Measurements from ENCODE around the gene HCRTR2. TPM values are rescaled to one million over a fixed set of nuclear protein-coding genes. Genes with fewer than 3 reads are reported as not detected.
"Not testable (repeated sequence)": the region's sequence is repeated elsewhere in the genome, so short reads cannot be mapped to it uniquely, and the experiment has no call there.

HCRTR2 gene
- total RNA-seq (2014; rRNA removed; shearing (Covaris generic)): not detected in 2 replicates
- not detected in 2 replicates for polyA plus RNA-seq (2014; cell fraction: nucleus; rRNA removed)

GRCh38 chr6:55174211-55175026 lies at the start of gene HCRTR2:
TSS of gene HCRTR2 (plus strand) at chr6:55174515. CDS start at chr6:55174588, 73 bp downstream.
- DNase-seq (ENCODE audit: extremely low read depth, low read depth): no peak

- DNase-seq (ENCODE audit: extremely low read depth, low read depth): no peak
Measured at GRCh38 chr6:55130806-55131324, 43.5 kb upstream of the HCRTR2 start.

GRCh38 chr6:55131616-55132015 lies 42.7 kb upstream of the HCRTR2 start:
- DNase-seq (ENCODE audit: extremely low read depth, low read depth): no peak

DNA sequence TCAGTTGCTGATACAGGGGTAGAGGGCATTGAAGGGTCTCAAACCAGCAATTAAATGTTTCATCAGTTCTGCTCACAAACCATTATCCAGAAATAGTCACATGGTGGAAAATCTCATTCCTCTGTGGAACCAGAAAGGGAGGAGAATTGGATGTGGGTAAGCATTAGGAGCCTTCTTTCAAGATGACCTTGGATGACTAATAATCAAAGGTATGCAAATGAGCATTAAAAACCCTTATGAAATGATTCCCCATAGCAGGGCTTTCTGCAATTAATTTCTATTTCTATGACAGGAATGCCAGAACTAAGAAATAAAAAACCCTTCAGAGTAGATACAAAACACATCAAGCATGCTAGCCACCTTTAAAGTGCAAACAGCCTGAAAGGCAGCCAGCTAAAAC lies 37.4 kb upstream of the HCRTR2 start:
- DNase-seq (ENCODE audit: extremely low read depth, low read depth): no peak

- no peak for DNase-seq (ENCODE audit: extremely low read depth, low read depth)
Measured at GRCh38 chr6:55137929-55138693, 36.2 kb upstream of the HCRTR2 start.

DNA sequence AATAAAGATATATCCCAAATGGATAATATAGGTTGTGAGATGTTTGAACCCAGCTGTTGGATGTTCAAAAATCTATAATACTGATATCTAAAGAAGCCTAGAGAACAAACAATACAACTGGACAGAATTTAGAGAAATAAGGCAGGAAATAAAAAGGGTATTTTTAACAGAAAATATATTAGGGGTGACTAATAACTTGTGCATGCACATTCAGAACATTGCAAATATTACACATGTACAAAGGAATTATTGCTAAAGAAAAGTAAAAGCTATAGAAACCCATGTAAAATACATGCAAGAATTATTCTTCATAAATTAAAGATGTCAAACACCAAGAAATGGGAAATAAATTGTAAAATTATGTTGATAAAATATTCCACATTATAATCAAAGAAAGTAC lies 32.7 kb upstream of the HCRTR2 start:
- no peak for DNase-seq (ENCODE audit: extremely low read depth, low read depth)

GRCh38 chr6:55142610-55143009 lies 31.7 kb upstream of the HCRTR2 start:
- DNase-seq (ENCODE audit: extremely low read depth, low read depth): no peak

GRCh38 chr6:55153284-55153683 lies 21.0 kb upstream of the HCRTR2 start:
- no peak for DNase-seq (ENCODE audit: extremely low read depth, low read depth)

DNA sequence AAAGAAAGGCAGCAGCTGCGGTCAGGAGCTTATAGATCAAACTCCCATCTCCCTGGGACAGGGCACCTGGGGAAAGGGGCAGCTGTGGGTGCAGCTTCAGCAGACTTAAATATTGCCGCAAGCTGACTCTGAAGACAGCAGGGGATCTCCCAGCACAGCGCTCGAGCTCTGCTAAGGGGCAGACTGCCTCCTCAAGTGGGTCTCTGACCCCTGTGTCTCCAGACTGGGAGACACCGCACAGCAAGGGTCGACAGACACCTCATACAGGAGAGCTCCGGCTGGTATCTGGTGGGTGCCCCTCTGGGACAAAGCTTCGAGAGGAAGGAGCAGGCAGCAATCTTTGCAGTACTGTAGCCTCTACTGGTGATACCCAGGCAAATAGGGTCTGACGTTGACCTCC lies 15.5 kb upstream of the HCRTR2 start:
- DNase-seq (ENCODE audit: extremely low read depth, low read depth): not testable (repeated sequence)

GRCh38 chr6:55167860-55168259 lies 6.5 kb upstream of the HCRTR2 start:
- no peak for DNase-seq (ENCODE audit: extremely low read depth, low read depth)

GRCh38 chr6:55175078-55176049 lies 1.0 kb downstream of the HCRTR2 start:
- no peak for DNase-seq (ENCODE audit: extremely low read depth, low read depth)

- no peak for DNase-seq (ENCODE audit: extremely low read depth, low read depth)
Measured at GRCh38 chr6:55176958-55177357, 2.6 kb downstream of the HCRTR2 start.

DNA sequence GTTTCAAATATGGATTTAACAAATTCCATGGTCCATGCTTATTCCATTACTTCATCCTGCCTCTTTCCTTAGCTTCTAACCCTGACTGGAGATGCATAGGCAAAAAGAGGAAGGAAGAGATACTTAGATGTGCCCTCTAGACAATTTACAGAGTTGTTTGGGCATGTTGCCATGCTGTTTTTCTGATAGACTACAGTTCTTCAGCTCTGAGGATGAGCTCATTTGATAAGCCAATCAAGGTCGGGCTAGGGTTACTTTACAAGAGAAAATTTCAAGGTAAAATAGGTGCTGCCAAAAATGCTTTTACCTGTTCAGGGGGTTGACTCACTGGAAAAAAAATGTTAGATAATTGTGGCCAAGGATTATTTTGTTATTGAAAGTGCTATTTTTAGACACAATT lies 5.9 kb downstream of the HCRTR2 start:
- no peak for DNase-seq (ENCODE audit: extremely low read depth, low read depth)

DNA sequence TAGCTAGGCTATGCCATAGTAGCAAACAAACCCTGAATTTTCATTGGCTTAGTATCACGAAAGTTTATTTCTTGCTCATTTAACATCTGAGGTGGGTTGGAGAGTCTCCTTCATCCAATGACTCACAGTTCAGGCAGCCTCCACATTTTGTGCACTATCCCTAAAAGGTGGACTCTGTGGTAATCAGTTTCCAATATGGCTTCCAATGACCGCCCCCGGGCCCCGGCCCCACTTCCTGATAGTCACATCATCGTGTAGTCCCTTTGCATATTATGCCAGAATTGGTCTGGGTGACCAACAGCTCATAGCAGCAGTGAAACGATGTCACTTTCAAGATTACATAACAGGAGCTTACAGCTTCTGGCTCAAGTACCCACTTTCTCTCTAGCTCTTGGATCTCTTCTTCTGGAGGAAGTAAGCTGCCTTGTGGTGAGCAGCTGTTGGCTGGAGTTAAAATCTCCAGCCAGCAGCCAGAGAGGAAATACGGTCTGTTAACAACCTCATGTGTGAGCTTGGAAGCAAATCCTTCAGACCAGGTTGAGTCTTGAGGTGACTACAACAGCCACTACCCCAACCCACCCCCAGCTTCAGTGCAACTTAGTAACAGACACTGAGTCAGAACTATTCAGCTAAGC lies 7.8 kb downstream of the HCRTR2 start:
- no peak for DNase-seq (ENCODE audit: extremely low read depth, low read depth)

GRCh38 chr6:55184782-55185530 lies 10.6 kb downstream of the HCRTR2 start:
- no peak for DNase-seq (ENCODE audit: extremely low read depth, low read depth)

DNA sequence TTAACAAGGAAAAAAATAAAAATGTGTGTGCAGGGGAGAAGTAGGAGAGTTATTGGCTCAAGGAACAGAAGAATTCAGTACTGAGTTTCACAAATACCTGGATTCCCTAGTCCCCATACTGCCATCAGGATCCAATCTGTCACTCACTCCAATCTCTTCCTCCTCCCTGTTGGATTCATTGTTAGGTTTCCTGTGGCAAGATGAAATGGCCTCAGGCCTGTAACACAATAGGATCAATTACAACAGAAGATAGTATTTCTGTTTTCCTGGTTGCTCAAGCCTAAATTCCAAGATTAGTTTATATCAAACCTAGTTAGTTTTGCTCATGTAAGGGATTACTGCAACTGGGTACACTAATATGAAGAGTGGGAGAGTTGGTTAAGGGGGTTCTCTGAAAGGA lies 24.4 kb downstream of the HCRTR2 start:
- no peak for DNase-seq (ENCODE audit: extremely low read depth, low read depth)

- DNase-seq (ENCODE audit: extremely low read depth, low read depth): no peak
Measured at GRCh38 chr6:55199239-55199638, 24.9 kb downstream of the HCRTR2 start.

DNA sequence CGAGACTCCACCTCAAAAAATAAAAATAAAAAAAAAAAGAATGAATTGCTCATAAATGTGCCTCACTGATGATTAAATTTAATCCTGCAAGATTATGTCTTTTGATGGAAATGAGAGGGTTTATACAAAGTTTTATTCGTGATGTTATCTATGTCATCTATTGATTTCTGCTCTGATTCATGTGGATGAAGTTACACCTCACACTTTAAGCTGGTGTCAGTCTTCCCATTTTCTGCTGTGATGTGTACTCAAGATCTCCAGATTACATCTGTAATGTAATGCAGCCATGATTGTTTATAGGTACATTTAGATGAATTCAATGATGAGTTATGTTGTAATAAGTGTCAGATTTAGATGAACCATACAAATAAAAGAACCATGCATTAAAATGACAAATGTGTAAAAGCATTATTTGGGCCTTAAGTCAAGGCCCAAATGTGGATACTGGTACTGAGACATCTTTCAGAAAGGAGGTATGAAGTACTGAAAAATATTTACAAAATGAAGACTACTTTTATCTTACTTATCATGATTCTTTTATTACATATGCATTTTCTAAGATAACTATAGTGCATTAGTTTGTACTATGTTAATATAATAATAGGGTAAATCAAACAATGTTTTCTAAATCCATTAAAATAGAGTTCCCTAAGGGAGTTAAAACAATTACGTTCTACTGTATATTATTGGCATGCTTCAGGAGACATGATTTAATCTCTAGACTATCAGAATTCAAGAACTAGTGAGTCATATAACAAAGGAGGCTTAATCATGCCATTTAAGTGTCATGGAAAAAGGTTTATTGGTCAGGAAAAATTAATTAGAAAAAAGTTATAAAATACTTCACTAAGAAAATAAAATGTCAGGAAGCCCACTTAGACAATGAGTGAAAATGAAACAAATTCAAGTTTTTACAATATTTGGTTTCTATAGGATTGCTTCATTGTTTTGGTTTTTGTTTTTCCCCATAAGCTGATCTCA lies 34.5 kb downstream of the HCRTR2 start:
- DNase-seq (ENCODE audit: extremely low read depth, low read depth): no peak

All from NCI-H460 (cell line).